Measurements from ENCODE around the gene ACSF3.

ACSF3 gene

DNA sequence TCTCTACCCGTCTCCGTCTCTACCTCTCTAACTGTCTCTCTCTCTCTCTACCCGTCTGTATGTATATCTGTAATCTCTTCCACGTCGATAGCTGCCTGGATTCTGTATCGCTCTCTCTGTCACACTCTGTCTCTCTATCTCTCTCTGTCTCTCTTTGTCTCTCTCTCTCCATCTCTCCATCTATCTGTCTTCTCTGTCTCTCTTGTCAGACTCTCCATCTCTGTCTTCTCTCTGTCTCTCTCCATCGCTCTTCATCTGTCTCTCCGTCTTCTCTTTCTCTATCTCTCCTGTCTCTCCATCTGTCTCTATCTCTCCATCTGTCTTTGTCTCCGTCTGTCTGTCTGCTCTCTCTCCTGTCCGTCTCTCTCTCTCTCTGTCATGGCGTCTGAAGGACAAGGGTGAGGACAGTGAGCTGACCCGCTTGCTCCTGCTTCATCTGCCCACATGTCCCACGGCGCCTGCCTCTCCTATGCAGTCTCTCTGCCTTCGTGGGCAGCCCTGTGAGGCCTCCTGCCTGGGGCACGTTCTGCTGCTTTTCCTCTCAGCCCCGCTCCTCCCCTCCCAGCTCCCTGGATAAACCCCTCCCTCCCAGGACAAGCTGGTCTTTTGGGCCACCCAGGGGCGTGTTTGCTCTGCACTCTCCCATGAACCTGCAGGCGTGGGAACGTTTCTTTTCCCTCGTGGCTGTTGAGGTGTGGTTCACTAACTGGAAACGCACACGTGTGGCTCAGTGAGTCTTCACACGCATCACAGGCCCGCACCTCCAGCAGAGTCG, 18.9 kb downstream of the ACSF3 start:
- no peak for DNase-seq (ENCODE audit: low spot score)

DNA sequence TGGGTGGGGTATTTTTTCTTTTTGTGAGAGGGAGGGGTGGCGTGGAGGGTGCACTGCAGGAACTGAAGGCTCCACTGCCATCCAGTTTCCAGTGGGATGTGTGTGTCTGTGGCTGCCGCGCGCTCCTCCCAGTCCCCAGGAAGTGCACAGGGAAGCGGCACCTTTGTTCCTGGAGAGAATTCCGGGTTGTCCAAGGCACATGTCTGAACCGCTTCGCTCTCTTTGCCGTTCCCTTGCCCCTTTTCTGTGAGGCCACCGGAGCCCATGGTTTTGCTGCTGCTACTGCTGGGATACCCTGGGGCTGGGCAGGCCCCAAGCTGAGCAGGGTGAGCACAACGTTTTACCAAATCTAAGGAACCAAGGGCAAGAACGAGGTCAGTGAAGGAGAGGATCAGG, 19.5 kb downstream of the ACSF3 start:
- DNase-seq (ENCODE audit: low spot score): no peak

DNA sequence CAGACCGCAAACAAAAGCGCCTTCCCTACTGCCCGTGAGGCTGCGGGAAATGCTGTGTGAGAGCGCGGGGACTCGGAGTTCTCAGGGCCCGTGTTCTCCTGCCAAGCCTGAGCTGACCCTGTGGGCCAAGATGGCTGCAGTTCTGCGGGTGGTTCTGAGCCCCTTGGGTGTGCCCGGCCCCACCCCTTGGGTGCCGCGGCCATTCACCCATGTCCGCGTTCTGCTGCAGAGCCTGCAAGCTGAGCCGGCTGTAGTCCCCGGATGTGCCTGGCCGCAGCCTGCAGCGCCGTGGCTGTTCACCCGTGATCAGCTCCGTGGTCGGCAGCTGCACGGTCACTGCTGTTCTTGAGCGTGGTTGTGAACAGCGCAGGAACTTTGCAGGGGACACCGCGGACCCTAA, 20.0 kb downstream of the ACSF3 start:
- DNase-seq (ENCODE audit: low spot score): no peak

DNA sequence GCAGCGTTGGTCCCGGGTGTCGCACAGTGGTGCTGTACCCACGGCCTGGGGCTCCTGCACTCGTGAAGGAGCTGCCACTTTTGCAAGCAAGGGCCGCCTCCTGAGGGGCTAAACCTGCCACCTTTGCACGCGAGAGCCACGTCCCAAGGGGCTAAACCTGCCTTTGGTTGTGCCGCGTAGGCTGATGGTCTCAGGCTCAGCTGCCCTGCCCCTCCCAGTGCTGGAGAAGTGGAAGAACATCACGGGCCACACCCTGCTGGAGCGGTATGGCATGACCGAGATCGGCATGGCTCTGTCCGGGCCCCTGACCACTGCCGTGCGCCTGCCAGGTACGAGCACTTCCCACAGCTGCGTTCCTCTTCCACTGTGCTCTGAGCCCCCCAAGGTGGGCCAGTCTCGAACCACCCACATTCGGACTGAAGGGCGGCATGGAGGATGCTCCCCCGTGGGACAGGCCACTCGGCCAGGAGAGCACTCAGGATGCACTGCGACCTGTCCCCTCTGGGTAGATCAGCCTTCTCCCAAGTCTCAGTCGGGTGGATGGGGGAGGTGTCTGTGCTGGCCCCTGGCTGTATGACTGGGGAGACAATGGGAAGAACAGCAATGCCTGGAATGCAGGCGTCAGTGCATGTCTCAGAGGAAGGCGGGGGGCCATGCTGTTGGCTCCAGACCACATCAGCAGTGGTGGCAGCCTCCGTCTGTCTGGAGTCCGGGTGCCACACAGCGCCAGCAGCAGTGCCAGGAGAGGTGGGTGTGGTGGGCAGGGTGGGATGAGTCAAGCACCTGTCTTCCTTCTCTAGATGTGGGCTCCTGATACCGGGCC, 20.7 kb downstream of the ACSF3 start:
- DNase-seq (ENCODE audit: low spot score): peak; percentile 26

DNA sequence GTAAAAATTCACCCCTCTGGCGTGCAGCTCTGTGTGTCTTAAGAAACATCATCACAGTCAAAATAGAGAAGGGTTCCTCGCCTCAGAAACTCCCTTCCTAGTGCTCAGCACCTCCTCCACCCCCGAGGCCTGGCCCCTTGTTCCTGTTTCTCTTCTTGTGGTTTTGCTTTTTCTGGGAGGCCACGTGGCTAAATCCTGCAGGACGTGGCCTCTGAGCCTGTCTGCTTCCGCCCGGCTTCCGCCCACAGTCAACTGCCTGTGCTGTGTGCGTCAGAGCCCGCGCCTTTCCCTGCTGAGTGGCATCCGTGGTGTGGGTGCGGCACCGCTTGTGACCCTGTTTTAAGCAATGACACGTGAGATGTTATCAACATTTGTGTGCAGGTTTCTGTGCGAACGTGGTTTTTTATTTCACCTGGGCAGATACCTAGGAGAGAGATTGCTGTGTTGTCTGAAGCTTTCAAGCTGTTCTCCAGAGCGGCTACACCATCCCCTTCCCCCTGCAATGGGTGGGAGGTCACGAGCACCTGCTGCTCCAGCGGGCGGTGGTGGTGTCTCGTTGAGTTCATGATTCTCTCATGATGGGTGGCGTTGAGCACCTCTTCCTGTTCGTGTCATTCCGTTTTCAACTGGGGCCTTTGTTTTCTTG, 21.7 kb downstream of the ACSF3 start:
- peak; percentile 90 for DNase-seq (ENCODE audit: low spot score)

DNA sequence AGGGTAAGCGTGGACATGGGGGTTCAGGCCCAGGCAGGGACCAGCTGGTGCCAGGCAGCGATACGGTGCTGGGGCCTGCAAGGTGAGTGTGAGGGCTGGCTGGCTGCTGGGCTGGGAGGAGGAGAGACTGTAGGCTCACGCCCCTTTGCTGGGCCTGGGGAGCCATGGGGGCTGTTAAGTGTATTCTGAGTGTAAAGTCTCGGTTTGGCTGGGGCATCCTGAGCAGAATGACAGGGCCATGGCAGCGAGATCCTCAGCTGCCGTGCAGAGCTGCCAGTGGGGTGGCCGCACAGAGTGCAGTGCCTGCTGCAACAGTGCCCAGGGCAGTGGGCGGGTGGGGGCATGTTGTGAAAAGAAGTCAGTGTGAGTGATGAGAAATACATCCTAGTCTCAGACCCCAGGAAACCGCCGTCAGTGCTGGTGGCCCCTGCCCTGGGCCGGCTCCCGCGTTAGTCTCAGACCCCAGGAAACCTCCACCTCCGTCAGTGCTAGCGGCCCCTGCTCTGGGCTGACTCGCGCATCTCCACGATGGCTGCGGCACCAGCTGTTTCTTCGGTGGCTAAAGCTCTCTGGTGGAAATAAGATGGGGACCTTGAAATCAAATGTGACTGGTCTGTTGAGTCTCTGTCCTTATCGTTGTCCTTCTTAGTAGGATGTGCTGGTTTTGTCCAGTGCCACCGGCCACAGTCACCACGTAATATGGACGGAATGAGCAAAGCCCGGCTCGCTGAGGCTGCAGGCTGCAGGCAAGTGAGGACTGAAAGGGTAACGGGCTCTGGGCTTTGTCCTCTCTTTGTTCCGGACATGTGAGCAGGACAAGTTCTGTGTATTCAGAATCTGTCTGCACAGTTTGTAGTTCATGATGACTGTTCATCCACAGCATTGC, 22.9 kb downstream of the ACSF3 start:
- DNase-seq (ENCODE audit: low spot score): no peak

DNA sequence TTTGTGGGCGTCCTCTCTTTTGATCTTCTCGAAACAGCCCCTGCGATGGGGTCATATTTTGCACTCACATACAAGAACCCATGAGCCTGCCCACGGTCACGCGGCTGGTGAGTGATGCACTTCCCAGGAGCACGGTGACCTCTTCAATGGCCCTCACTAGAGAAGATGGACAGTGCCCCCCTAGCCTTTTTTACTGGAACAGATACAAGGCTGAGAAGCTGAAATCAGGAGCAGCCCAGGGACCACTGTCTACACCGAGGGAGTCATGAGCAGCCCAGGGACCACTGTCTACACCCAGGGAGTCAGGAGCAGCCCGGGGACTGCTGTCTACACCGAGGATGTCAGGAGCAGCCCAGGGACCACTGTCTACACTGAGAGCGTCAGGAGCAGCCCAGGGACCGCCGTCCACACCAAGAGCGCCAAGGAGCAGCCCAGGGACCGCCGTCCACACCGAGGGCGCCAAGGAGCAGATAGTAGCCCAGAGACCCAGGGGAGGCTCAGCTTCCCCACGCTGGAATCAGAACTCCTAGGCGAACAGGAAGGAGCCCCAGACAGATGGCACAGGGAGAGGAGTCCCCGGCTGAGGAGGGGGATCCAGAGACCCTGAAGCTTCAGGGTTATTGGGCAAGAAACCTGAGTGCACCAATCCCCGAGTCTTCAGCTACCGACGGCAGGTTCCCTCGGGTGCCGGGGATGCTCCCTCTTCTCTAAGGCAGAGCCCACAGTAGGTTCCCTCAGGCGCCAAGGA, 23.7 kb downstream of the ACSF3 start:
- DNase-seq (ENCODE audit: low spot score): no peak

DNA sequence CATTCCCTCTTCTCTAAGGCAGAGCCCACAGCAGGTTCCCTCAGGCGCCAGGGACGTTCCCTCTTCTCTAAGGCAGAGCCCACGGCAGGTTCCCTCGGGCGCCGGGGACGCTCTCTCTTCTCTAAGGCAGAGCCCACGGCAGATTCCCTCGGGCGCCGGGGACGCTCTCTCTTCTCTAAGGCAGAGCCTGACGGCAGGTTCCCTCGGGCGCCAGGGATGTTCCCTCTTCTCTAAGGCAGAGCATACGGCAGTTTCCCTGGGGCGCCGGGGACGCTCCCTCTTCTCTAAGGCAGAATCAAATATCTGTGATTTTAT, 24.3 kb downstream of the ACSF3 start:
- no peak for DNase-seq (ENCODE audit: low spot score)

DNA sequence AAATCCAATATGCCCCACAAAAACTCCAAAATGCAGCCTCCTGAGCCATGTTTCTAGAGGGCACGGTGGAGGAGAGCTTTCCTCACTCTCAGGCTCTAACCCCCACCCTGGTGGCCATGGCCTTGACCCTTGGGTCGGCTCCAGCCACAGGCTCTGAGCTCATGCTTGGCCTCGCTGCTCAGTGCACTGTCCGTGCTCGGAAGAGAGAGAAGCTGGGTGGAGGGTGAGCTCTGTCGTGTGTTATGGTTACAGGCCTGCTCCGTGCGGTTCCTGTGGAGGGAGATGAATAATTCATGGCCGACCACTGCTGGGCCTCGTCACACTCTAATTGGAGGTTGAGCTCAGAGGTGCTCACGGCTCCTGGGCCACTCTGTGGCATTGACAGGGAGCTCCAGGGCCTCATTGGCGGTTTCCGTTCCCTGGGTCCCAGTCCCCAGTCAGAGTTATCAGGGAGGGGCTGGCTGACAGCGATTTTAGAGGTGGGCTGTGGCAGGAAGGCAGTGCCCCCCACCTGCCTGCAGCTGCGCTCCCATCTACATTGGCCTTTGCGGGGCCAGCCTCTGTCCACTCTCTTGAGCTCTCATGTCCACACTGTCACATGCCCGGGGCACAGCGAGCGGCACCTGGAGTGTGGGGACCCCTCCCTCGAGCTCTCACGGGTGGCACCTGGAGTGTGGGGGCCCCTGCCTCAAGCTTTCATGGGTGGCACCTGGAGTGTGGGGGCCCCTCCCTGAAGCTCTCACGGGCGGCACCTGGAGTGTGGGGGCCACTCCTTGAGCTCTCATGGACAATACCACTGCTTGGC, 24.9 kb downstream of the ACSF3 start:
- no peak for DNase-seq (ENCODE audit: low spot score)

DNA sequence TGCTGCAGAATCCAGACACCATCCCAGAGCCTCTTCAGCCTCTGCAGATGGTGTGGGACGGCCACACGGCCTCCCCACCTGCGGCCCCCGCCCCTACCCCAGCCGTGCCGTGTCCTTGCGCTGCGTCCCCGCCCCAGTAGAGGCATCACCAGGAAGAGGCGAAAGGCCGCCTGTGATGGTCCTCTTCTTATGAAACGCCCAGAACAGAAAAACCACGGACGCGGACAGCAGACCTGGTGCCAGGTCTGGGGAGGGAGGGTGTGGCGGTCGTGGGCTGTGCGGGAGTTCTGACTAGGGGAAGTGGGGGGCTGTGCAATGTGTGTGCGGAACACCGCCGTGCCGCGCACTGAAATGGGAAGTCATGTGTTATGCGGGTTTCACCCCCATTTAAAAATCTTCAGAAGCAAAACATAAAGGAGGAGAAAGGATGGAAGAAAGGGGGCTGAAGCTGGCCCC, 25.5 kb downstream of the ACSF3 start:
- no peak for DNase-seq (ENCODE audit: low spot score)

DNA sequence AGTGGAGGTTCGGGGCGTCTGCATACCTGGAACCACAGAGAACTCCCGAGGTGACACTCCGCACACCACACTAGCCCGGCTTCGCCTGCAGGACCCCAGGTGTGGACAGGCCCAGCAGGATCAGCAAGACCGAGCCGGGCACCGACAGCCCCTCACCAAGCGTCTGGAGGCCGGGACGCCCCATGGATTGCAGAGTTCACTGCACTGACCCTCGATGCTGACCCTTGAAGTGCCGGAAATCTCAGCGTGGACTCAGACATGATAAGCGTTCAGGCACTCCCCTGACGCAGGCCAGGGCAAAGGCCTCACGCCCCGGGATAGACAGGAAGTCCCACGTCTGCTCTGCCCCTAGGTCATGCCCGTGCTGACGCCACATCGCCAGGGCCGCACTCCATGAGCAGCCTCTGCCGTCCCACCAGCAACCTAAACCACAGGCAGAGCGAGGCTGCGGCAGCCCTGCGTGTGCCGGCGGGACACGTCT, 26.0 kb downstream of the ACSF3 start:
- DNase-seq (ENCODE audit: low spot score): no peak

DNA sequence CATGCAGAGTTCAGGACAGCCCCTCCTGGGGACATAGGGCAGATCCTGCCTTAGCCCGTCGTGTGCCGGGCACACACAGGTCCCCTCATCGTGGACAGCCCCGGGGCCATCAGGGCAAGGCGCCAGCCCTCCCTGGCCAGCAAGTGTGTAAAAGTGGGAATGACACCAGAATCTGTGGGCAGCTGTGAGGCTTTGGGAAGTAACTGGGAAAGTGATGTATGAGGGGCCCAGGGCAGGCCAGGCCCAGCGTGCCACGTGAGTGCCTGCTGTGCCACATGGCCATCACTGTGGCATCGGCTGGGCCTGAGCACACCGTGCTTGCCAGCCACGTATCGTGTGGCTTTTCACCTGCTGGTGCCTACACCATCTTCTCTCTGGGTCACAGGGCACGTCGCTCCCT, 26.6 kb downstream of the ACSF3 start:
- no peak for DNase-seq (ENCODE audit: low spot score)

DNA sequence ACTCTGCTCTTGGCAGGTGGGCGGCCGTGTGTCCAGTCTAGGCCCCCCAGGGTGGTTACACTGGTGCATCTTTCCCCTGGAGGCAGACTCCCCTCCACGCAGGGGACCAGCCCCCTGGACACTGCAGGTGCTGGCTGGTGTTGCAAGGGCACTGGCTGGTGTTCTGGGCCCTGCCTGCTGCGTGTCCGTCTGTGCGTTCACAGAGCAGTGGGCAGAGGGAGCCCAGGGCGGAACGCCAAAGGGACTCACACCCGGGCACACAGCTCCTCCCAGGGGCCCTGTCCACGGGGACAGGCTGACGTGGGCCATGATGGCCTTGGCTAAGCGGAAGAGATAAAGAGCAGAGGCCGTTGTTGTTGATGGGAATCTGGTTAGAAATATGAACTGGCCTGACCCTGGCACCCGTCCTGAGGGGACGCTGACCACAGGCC, 27.3 kb downstream of the ACSF3 start:
- no peak for DNase-seq (ENCODE audit: low spot score)

DNA sequence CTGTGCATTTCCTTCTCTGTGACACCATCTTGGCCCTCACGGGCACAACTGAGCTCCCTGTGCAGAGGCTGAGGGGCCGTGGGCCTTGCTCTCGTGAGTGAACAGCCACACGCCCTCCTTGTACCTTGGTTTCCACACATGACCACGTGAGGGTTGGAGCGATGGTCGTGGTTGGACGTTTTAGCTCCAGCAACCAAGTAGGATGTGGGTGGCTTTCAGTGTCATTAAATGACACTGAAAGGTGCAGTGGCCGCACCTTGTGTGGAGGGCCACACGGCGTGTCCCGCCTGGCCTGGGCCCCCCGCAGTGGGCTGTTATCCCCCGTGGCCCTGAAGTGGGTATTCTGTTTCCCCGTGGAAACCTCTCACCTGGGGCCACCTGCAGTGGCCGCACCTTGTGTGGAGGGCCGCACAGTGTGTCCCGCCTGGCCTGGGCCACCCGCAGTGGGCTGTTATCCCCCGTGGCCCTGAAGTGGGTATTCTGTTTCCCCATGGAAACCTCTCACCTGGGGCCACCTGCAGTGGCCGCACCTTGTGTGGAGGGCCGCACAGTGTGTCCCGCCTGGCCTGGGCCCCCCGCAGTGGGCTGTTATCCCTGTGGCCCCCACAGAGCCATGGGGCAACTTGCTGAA, 28.2 kb downstream of the ACSF3 start:
- DNase-seq (ENCODE audit: low spot score): no peak

DNA sequence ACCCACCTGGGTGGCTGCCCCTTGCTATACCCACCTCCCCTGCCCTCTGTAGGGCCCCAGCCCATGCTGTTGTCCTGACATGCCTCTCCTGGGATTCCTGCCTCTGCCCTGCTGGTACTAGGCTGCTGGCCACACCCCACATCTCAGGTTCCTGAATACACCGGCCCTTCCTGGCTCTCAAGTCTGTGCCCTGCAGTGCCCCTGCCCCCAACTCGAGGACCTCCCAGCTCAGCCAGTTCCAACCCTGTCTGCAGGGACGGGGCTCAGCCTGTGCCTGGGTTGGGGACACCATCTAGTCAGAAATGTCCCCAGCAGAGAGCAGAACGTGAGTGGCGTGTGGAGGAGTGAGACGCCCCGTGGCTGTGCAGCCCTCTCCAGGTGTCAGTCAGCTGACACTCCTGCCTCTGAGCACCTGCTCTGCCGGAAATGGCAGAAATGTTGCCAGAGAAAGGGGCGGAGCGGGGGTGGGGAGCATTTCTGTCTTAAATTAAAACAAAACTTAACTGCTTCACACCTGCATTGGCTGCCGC, 28.7 kb downstream of the ACSF3 start:
- DNase-seq (ENCODE audit: low spot score): peak; percentile 65

DNA sequence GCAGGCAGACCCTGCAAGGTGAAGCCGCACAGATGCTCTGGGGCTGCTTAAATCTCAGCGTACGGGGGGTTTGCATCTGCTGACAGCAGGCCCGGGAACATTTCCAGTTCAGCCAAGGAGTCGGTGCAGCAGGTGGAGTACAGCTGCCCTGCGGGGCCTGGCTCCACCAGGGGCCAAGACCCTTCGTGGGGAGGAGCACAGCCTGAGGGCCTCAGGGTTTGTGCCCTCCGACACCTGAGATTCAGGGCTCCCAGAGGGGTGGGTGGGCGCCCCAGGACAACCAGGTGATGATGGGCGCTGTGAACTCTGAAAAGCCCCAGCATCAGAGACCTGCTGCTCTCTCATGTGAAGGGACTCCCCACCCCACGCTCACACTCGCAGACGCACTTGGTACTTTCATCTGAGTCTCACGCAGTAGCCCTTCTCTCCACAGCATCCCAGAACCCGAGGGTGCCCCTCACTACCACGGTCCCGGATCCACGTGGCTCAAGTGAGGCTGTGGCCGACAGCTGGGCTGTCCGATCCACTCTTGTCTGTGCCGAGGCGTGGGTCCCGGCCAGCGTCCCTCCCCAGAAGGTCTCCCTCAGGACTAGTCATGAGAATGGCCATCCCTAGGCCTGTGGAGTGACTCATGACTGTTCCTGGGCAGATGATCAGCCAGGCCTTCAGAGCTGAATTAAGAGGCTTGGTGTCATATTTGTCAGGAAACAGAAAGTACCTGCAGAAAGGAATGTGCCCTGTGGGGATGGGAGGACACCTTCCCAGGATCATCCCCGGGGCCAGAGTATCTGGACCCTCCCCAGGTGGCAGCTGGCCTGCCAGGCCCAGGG, 29.6 kb downstream of the ACSF3 start:
- DNase-seq (ENCODE audit: low spot score): no peak

DNA sequence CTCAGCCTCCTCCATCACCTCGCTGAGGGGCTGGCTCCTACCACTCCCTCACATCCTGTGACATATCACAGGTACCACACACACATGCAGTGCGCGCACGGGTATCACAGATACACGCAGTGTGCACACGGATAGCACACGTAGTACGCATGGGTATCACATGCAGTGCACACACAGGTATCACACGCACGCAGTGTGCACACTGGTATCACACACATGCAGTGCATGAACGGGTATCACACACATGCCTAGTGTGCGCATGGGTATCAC, 30.1 kb downstream of the ACSF3 start:
- DNase-seq (ENCODE audit: low spot score): no peak

DNA sequence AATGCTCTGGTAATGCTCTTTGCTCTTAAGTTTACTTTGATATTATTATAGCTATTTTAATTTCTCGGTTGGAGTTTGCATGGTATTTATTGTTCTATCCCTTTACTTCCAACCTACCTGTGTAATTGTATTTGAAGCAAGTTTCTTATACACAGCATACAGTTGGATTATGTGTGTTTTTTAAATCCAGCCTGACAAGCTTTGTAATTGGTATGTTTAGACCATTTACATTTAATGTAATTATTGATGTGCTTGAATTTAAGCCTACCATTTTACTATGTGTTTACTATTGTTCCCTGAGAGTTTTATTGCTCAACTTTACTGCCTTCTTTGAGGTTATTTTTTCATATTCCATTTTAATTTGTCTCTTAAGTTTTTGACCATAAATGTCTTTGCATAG, 35.7 kb downstream of the ACSF3 start:
- DNase-seq (ENCODE audit: low spot score): no peak

DNA sequence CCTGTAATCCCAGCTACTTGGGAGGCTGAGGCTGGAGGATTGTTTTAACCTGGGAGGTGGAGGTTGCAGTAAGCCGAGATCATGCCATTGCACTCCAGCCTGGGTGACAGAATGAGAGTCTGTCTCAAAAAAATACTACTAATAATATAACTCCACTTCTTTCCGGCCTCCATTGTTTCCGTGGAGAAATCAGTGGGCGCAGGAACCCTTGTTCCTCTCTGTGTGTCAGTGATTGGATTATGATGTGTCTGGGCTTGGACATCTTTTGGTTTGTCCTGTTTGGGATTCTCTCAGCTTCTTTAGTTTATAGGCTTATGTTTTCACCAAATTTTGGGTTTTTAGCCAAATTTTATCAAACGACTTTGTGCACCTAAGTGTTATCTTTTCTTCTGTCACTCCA, 36.8 kb downstream of the ACSF3 start:
- DNase-seq (ENCODE audit: low spot score): no peak
